ENCODE results near the gene ASXL2. TPM values are rescaled to one million over a fixed set of nuclear protein-coding genes. Genes with fewer than 3 reads are reported as not detected.

ASXL2 gene
- total RNA-seq, 1 experiment from 2014 or later = 32.7 TPM

DNA sequence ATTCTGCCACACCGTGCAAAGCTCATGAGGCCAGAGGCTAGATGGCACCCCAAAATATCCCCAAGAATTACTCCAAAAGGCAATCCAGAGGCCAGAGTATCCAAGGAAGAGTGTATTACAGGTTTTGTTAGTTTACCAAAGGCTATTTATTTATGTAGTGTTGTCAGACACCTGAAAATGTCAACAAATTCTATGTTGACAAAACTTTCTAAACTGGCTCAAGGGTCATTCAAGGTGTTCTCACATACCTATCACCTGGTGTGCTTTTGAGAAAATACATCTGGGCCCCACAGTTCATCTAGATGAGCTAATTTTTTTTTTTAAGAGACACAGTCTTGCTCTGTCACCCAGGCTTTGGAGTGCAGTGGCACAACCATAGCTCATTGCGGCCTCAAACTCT is 192.5 kb downstream of the ASXL2 start:
- H4K91ac ChIP-seq (ENCODE audit: insufficient read length, low read depth, low read length) = no peak overlapping the region
- Mint-ChIP-seq H3K9me3 (no peaks in the 10 kb centered on the region; a peak in 1 of 5 replicates), H3K36me3 (ENCODE audit: insufficient read depth in 1 of 3, low read depth in 3 of 3) (no peaks in the 10 kb centered on the region), H3K27me3 (ENCODE audit: low read depth) (no peaks in the 10 kb centered on the region), H3K4me3 (no peak overlapping the region), H3K27ac (no peak overlapping the region), H3K4me1 (no peaks in the 10 kb centered on the region)
- H4K20me1 ChIP-seq (ENCODE audit: control insufficient read depth, insufficient read depth, insufficient read length) = no peaks in the 10 kb centered on the region
- no peak overlapping the region for H3K56ac ChIP-seq (ENCODE audit: insufficient read length, low read depth, low read length)
- H3K4me1 ChIP-seq (ENCODE audit: insufficient read depth, low read length) = no peaks in the 10 kb centered on the region
- no peaks in the 10 kb centered on the region for H3K27me3 ChIP-seq (ENCODE audit: insufficient read depth, low read length)
- H3K79me2 ChIP-seq (ENCODE audit: insufficient read depth, low read length) = no peaks in the 10 kb centered on the region
- H4K5ac ChIP-seq (ENCODE audit: insufficient read length, low read depth, low read length) = no peak overlapping the region
- no peak overlapping the region for H2BK5ac ChIP-seq (ENCODE audit: insufficient read length, low read length)
- no peak overlapping the region for H4K8ac ChIP-seq (replicated peaks; ENCODE audit: insufficient read length, low read depth, low read length)
- TF ChIP-seq, protein P1, sequence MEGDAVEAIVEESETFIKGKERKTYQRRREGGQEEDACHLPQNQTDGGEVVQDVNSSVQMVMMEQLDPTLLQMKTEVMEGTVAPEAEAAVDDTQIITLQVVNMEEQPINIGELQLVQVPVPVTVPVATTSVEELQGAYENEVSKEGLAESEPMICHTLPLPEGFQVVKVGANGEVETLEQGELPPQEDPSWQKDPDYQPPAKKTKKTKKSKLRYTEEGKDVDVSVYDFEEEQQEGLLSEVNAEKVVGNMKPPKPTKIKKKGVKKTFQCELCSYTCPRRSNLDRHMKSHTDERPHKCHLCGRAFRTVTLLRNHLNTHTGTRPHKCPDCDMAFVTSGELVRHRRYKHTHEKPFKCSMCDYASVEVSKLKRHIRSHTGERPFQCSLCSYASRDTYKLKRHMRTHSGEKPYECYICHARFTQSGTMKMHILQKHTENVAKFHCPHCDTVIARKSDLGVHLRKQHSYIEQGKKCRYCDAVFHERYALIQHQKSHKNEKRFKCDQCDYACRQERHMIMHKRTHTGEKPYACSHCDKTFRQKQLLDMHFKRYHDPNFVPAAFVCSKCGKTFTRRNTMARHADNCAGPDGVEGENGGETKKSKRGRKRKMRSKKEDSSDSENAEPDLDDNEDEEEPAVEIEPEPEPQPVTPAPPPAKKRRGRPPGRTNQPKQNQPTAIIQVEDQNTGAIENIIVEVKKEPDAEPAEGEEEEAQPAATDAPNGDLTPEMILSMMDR (conservative IDR thresholded peaks at IDR 0.05) = no peak
- no peak overlapping the region for H2BK120ac ChIP-seq (ENCODE audit: low read depth, low read length, poor library complexity, severe bottlenecking)
- H2BK20ac ChIP-seq (ENCODE audit: low read depth, low read length, poor library complexity, severe bottlenecking) = no peak overlapping the region
- H2AFZ ChIP-seq (ENCODE audit: low read length) = no peak overlapping the region
- H2AK5ac ChIP-seq (ENCODE audit: insufficient read length, low read length) = no peak overlapping the region
- no peaks in the 10 kb centered on the region for H3K23me2 ChIP-seq (ENCODE audit: insufficient read length, low read depth, low read length, poor library complexity, severe bottlenecking)
- H3K23ac ChIP-seq (ENCODE audit: insufficient read length, low read depth, low read length) = no peak overlapping the region
- DNase-seq = no peak
- no peak overlapping the region for H2BK15ac ChIP-seq (ENCODE audit: low read depth, low read length)
- H3K27ac ChIP-seq (ENCODE audit: insufficient read length, low read depth, low read length) = no peak overlapping the region
- H3K79me1 ChIP-seq (ENCODE audit: insufficient read depth, low read depth, low read length, poor library complexity, severe bottlenecking) = no peaks in the 10 kb centered on the region
- no peak overlapping the region for H3K18ac ChIP-seq (ENCODE audit: insufficient read length, low read depth, low read length)
- no peaks in the 10 kb centered on the region for H3K9me3 ChIP-seq (ENCODE audit: control insufficient read depth, low read depth, low read length)
- no CpG with 5 or more reads among the region's 2 CpGs for WGBS (ENCODE audit: extremely low coverage, insufficient read length, low lambda C conversion rate)
- no peak overlapping the region for H3K14ac ChIP-seq (ENCODE audit: insufficient read depth, low read length)
- no peak overlapping the region for H3T11ph ChIP-seq (ENCODE audit: low read length)
- no peak overlapping the region for H3K4me2 ChIP-seq (ENCODE audit: insufficient read depth, insufficient read length, low read length)
- no peak overlapping the region for H2BK12ac ChIP-seq (ENCODE audit: insufficient read length, low read depth, low read length)
- no peak overlapping the region for H3K9ac ChIP-seq (ENCODE audit: extremely low read depth, insufficient read length, low read length)
- H3K4ac ChIP-seq (ENCODE audit: low read depth, low read length) = no peak overlapping the region
